ENCODE measurements around the gene RASD1.
"Not testable (repeated sequence)": the region's sequence is repeated elsewhere in the genome, so short reads cannot be mapped to it uniquely, and the experiment has no call there.

Gene RASD1

DNA sequence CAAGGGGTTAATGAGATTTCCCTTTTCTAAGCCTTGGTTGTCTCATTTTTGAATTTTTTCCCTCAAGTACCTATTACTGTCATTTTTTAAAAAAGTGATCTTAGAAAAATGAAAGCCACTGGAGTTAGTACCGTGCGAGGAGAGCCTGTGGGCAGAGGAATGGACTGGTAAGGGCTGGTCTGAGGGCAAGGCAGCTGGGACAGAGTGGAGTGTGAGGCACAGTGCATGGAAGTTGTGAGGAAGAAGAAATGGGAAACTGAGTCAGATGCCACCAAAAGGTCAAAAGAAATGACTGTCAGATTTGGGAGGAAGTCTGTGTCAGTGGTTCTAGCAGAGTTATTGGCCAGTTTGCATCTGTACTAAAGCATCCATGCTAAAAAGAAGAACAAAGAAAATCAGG, 8.2 kb downstream of the RASD1 start:
- FAIRE-seq (no peak), DNase-seq (ENCODE audit: insufficient read length, low spot score) (no peak)
- TF ChIP-seq, protein P1, sequence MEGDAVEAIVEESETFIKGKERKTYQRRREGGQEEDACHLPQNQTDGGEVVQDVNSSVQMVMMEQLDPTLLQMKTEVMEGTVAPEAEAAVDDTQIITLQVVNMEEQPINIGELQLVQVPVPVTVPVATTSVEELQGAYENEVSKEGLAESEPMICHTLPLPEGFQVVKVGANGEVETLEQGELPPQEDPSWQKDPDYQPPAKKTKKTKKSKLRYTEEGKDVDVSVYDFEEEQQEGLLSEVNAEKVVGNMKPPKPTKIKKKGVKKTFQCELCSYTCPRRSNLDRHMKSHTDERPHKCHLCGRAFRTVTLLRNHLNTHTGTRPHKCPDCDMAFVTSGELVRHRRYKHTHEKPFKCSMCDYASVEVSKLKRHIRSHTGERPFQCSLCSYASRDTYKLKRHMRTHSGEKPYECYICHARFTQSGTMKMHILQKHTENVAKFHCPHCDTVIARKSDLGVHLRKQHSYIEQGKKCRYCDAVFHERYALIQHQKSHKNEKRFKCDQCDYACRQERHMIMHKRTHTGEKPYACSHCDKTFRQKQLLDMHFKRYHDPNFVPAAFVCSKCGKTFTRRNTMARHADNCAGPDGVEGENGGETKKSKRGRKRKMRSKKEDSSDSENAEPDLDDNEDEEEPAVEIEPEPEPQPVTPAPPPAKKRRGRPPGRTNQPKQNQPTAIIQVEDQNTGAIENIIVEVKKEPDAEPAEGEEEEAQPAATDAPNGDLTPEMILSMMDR (IDR thresholded peaks at IDR 0.05; ENCODE audit: insufficient read depth, missing control alignments), result no peak

DNA sequence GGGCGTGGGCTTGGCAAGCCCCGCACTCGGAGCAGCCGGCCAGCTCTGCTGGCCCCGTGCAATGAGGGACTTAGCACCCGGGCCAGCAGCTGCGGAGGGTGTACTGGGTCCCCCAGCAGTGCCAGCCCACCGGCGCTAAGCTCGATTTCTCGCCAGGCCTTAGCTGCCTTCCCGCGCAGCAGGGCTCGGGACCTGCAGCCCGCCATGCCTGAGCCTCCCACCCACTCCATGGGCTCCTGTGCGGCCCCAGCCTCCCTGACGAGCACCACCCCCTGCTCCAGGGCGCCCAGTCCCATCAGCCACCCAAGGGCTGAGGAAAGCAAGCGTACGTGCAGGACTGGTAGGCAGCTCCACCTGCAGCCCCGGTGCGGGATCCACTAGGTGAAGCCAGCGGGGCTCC, 9.8 kb downstream of the RASD1 start:
- not testable (repeated sequence) for FAIRE-seq; DNase-seq (ENCODE audit: insufficient read length, low spot score)

DNA sequence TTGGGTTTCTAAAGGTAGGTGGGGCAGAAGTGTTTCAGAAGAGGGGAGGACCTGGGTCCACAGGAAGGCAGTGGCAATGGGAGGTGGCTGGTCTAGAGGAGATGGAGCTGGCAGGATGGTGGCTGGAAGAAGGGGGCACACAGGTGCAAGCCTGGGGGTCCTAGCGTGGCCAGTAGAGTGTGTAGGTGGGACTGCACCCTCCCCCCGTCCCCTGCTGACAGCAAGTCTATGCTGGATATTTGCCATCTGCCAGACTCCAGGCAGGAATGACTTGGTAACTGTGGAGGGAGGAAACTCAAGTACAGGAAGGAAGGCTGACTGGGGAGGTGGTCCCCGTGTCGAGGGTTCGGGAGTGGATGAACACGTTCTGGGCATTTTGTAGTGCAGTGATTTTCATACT, 10.8 kb downstream of the RASD1 start:
- TF ChIP-seq, protein P1 (IDR thresholded peaks at IDR 0.05; ENCODE audit: insufficient read depth, missing control alignments), result no peak
- FAIRE-seq, result no peak
- no peak for DNase-seq (ENCODE audit: insufficient read length, low spot score)

DNA sequence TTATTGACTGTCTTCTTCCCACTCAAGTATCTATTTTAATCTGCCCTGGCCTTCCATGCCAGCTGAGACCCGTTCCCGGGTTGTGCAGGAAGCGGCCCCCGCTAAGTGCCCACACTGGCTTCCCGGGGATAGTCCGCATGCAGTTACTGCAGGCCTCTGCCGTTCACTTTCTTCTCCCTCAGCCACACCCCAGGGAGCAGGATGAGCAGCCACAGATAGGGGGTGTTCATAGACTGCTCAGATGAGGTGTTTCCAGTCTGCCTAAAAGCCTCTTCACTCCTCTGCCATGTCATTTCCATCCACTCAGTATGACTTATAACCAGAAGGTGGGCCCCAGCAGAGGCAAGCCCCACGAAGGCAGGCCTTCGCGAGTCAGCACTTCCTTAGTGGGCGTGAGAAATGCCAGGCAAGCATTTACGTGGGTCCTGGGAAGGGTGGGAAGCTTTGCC, 11.7 kb downstream of the RASD1 start:
- TF ChIP-seq, protein P1 (IDR thresholded peaks at IDR 0.05; ENCODE audit: insufficient read depth, missing control alignments), result no peak
- FAIRE-seq, result no peak
- DNase-seq (ENCODE audit: insufficient read length, low spot score), result no peak

DNA sequence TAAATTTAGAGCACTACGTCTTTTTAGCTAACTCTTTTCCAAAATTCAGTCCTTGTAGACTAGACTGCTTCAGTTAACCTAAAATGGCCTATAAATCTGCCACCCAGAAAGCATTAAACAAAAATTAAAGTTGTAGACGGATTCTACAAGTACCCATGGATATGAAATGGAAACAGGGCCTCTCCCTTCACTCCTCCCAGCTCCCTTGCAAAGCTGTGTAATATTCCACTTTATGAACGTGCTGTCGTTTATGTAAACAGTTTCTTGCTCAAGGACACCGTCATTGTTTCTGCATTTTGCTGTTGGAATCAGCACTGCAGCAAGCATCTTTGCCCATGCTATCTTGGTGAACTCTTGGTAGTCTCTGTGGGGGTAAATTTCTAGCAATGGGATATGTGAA, 14.3 kb downstream of the RASD1 start:
- TF ChIP-seq, protein P1 (IDR thresholded peaks at IDR 0.05; ENCODE audit: insufficient read depth, missing control alignments), result no peak
- FAIRE-seq, result no peak
- DNase-seq (ENCODE audit: insufficient read length, low spot score), result no peak

DNA sequence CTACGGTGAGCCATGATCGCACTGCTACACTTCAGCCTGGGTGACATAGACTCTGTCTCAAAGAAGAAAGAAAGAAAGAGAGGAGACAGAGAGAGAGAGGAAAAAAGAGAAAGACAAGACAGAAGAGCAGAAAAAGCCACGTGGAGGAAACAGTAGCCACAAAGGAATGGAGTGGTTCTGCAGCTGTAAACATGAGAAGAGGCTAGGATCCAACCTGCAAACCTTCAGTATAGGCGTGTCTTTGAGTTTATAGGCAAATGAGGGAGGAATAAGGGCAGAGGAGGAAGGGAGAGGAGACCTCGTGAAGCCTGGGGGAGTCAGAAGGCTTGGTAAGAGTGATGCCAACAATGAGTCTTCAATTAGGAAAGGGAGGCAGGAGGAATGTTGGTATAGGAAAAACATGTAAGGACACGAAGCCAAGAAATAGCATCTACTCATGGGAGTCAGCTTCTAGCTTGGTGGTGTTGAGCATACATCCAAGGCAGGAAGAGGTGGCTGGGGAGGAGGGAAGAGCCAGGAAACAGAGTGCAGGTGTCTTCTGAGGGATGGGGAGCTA, 15.5 kb downstream of the RASD1 start:
- TF ChIP-seq, protein P1 (IDR thresholded peaks at IDR 0.05; ENCODE audit: insufficient read depth, missing control alignments), result no peak
- no peak for FAIRE-seq
- no peak for DNase-seq (ENCODE audit: insufficient read length, low spot score)

DNA sequence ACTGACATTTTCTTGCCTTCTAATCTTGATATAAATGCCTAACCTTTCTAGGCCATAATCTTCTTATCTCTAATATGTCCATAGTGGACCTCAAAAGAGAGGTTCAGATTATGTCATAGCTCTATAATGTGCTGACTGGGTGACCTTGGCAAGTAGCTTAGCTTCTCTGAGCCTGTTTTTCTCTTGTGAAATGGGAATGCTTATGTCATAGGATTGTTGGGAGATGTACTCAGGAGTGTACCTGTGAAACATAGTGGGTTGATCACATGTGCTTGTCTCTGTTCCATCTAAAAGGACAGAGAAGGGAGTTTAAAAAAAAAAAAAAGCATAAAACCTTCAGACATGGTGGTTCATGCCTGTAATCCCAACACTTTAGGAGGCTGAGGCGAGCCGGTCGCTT, 17.0 kb downstream of the RASD1 start:
- DNase-seq (ENCODE audit: insufficient read length, low spot score), result no peak
- TF ChIP-seq, protein P1 (IDR thresholded peaks at IDR 0.05; ENCODE audit: insufficient read depth, missing control alignments), result no peak
- FAIRE-seq, result peak; percentile 53

Data from D721Med (cell line).